ENCODE data around the gene TOR1AIP2.
"Not testable (repeated sequence)": the region's sequence is repeated elsewhere in the genome, so short reads cannot be mapped to it uniquely, and the experiment has no call there.

Gene TOR1AIP2

DNA sequence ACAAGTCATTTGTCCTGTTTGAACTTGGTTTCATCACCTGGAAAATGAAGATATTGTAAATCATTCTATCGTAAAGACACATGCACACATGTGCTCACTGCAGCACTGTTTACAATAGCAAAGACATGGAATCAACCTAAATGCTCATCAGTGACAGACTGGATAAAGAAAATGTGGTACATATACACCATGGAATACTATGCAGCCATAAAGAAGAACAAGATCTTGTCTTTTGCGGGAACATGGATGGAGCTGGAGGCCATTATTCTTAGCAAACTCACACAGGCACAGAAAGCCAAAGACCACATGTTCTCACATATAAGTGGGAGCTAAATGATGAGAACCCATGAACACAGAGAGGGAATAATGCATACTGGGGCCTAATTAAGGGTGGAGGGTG lies 73.2 kb downstream of the TOR1AIP2 start:
- DNase-seq: not testable (repeated sequence)

DNA sequence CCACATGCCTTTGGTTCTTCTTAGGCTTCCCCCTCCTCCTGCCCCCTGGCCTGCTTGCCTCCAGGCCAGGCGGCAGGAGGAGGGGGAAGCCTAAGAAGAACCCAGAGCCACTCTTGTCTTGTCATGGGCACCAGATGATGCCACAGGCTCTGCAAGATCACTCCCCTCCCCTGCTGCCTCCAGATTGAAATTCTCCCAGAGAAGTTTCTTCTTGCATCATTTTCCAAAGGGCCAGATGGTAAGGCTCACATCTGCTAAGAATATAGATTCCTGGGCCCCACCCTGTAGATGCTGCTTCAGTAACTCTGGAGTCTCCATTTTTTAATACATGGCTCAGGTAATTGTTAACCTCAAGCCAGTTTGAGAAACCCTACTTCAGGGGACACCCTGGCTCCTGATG lies 73.7 kb downstream of the TOR1AIP2 start:
- no peak for DNase-seq

DNA sequence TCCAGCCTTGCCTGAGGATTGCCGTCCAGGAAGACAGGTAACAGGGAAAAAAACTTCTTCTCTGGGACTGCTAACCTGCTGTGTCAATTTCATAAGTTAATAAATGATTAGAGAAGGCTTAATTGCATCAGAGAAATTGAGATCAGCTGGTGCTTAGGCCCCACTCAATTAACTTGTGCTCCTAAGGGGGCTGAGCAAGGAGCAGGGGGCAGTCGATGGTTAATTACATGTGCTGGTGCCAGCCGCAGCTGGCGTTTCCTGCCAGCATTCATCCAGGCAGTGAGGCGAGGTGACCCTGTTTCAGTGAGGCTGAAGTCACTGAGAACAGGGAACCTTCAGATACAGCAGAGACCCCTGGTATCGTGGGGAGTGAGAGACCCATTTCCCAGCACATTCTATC lies 74.5 kb downstream of the TOR1AIP2 start:
- DNase-seq: no peak

DNA sequence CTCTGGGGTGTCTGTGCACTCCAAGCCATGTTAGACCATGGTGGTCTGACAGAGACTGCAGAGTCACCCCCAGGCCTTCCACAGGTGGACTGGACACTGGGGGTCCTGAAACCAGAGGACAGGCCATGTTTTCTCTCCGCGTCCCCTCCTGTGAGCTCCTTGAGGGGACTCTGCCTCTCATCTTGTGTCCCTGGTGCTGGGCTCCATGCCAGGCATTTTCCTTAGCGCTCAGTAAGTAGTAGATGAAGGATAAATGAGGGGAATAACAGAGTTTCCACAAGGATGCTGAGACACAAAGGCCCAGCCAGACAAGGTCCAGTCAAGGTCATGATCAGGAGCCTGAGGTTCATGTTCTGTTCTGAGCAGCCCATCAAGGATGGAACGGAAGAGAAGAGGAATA lies 77.1 kb downstream of the TOR1AIP2 start:
- no peak for DNase-seq

DNA sequence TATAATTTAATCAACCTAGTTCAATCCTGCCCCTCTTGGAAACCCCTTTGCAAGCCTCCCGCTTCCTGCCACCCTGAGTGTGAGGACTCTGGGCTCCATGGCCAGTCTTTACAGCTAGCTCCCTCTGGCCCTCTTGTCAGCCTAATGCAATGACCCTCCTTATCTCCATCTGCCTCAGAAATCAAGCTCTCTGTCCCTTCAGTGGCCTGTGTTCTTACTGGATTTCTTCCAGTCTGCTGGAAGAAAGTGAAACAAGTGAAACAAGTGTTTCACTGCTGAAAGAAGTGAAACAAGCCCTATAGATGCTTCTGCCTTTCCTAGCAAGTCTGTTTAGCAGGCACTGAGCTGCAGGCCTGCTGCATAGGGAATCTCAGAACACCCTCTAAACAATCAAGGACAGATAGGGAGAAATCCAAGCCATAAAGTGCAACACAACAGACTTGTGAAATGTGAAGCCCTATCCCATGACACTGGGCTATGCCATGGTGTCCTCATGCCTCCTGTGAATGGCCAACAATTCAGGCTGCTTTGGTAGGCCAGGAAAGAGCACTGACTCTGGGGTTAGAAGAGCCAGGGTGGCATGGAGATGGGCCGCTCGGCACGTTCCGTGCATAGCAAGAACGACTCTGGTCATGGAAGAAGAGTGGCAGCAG lies 78.6 kb downstream of the TOR1AIP2 start:
- no peak for DNase-seq

DNA sequence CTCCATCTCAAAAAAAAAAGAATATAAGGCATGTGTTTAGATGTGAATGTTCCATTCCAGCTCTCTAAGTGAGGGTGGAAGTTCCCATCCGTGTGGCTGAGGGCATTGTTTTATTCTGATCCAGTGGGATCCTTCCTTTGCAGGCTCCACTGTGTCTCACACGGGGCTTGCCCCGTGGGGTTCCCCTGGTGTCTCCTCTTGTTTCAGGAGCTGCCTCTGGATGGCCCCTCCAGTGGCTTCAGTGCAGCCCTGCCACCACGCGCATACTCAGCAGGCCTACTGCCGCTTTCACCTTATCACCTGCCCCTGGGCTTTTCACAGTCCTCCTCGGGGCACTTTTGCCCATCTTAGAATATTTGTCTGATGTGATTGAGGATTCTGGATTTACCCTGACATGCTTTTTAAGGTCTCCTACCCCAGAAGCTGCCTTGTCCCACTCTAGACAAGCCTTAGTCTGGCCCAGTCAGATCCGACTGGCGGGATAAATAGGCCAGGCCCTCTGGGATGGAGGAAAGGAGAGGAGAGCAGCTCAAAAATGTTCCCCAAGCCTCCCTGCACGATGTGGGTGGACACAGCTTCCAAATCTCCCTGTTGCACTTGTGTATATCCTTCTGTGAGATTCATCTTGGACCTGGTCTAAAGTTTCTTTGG lies 79.3 kb downstream of the TOR1AIP2 start:
- no peak for DNase-seq

DNA sequence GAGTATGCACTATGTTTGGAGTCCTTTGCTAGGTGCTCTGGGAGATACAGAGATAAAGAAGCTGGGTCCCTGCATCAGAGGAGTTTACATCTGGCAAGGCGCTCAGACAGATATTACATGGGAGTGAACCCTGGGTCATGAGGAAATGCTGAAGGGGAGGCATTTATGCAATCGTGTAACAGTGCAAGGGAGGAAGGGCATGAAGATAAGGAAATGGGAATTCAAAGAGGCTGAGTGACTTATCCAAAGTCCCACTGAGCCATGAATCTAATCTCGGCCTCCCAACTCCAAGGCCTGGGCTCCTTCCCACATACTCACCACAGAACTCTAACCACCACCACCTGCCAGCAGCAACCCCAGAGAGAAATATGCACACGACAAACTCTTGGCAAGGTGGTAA lies 82.9 kb downstream of the TOR1AIP2 start:
- DNase-seq: no peak

DNA sequence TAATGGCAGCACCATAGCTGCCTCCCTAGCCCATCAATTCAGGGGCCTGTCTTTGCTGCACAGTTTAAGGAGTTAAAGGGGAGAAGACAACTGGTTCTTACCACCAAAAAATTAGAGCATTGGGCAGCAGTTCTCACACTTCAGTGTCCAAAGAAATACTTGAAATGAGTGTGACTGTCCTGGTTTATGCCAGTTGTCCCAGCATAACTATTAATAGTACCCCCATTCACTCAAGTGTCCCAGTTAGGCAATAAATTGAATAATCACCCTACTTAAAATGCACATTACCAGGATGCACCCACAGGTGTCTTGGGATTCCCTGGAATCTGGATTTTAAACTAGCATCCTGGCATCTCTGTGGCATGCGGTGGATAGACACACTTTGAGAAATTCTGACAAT lies 83.5 kb downstream of the TOR1AIP2 start:
- no peak for DNase-seq

DNA sequence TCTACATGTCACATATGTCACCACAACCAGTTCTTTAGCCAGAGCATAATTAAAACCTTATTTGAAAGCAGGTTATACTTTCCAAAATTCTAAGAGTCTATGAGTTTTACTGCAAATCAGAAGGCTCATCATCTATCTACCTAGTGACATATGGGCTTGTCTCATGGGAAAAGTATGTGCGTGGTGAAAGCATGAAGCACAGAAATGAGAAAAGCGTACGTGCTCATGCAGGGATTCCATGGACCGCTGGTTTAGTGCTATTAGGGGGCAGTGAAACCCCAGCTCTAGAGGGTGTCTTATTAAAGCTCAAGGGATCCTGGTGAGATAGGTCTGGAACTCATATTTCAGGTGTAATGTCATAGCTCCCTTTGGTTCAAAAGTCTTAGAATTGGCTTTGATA lies 84.3 kb downstream of the TOR1AIP2 start:
- no peak for DNase-seq
